ENCODE measurements around the gene SNRNP70. TPM values are rescaled to one million over a fixed set of nuclear protein-coding genes. Genes with fewer than 3 reads are reported as not detected.
A peak's percentile ranks its signal among the peaks of the same experiment; 100 is the strongest.

Gene SNRNP70
- total and polyA plus RNA-seq, 2 of the 13 experiments (the other 11 are each of a cell fraction or from before 2014, with no cell fraction given): 150 to 210 TPM

DNA sequence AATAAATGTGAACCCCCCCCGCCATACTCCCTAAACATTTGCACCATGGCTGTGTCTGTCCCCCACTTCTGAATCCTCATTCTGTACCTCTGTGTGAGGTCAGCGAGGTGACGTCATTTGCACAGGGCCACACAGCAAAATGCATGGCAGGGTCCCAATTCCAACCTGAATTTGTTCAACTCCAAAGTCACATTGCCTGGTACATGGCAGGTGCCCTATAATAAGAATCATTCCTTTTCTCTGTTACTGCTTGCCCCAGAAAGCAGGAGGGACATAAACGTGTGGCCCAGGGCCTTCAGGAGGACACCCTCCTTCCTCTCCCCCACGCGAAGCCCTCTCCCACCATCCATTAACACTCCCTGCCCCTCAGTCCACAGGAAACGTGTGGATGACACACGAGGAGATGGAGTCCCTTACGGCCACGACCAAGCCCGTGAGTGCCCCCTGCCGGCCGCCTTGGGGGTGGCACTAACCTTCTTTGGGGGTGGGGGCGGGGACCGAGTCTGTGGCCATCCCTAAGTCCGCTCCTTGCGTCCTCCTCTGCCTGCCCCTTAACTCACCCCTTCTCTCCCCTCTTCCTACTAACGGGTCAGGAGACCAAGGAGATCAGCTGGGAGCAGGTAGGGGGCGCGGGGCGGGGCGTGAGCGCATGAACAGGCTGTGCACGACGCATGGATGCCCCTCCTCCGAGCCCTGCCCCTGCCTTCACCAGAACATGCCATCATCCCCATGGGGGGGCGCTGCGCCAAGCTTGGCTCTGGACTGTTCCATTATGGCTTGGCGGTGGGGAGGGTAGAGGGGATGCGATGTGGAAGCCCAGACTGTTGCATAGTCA lies 60.5 kb downstream of the SNRNP70 start:
- Histone ChIP-seq H3K36me3 (replicated peaks in 1 of 2; ENCODE audit: control insufficient read depth in 1 of 2, insufficient read depth in 2 of 2, low read length in 2 of 2) (no peaks in the 10 kb centered on the region), H4K20me1 (ENCODE audit: insufficient read depth, low read length) (no peaks in the 10 kb centered on the region), H3K4me2 (ENCODE audit: low read depth, low read length) (peak overlapping the region; percentile 79), H3K9ac (ENCODE audit: insufficient read depth, low read depth, low read length) (peak overlapping the region; percentile 21; the same call in 1 of the 2 replicates), H3K9me3 (ENCODE audit: low read length) (no peaks in the 10 kb centered on the region), H3K27ac (ENCODE audit: extremely low read length, insufficient read depth, low read length) (no peak overlapping the region), H3K27me3 (ENCODE audit: control insufficient read depth in 1 of 2, insufficient read depth in 2 of 2, low read length in 2 of 2) (no peaks in the 10 kb centered on the region), H2AFZ (ENCODE audit: low read length) (peak overlapping the region; percentile 88), H3K79me2 (ENCODE audit: insufficient read depth, low read length) (no peaks in the 10 kb centered on the region), H3K4me3 (replicated peaks in 1 of 3; ENCODE audit: insufficient read depth in 1 of 3, low read depth in 2 of 3, low read length in 3 of 3) (peak overlapping the region in 2 of 3 experiments; percentile 16 to 45; a peak in 1 of 6 replicates), H3K4me1 (ENCODE audit: insufficient read depth, low read length) (peaks cover 42% of the 10 kb centered on the region)
- POLR2A ChIA-PET: interaction anchor here (1.0 kb wide), 1 partner anchor 9 kb away, joined by 3 read pairs; no protein-coding TSS in a partner anchor
- 47% methylated on average over 14 of the region's 30 CpGs for WGBS (ENCODE audit: low lambda C conversion rate)
- ATAC-seq (peak; percentile 14), FAIRE-seq (no peak), DNase-seq (ENCODE audit: low spot score) (peak; percentile 48)
- intact Hi-C loops (cut with micrococcal nuclease; ENCODE audit: unreplicated experiment): loop anchor here (5.0 kb wide), 1 partner anchor 48 kb away; no protein-coding TSS in a partner anchor
- CTCF ChIA-PET (ENCODE audit: low intra/inter-chr PET ratio, low total read pairs): interaction anchor here (1.2 to 1.3 kb wide), 3 partner anchors 39 to 53 kb away, joined by 4 to 11 read pairs (median 4); no protein-coding TSS in a partner anchor
- in situ Hi-C loops (cut with HindIII; ENCODE audit: extremely low pct_ligation_motif_present, low pct_unique_long_range_greater_than_20kb): no loop called here
- BruUV-seq (replicated peaks): no TSS peak
- TF ChIP-seq SIX1 (CRISPR knock-in tag; IDR thresholded peaks at IDR 0.05; ENCODE audit: borderline replicate concordance) (no peak), BCL3 (CRISPR knock-in tag; IDR thresholded peaks at IDR 0.05) (0 out of 2 replicates have a peak, but pooled peaks have one; percentile 51), HDAC1 (CRISPR knock-in tag; IDR thresholded peaks at IDR 0.05) (0 out of 2 replicates have a peak, but pooled peaks have one; percentile 16), PHB2 (IDR thresholded peaks at IDR 0.05; ENCODE audit: partially characterized antibody) (no peak), ARNT (IDR thresholded peaks at IDR 0.05) (no peak), PLSCR1 (CRISPR knock-in tag; IDR thresholded peaks at IDR 0.05; ENCODE audit: borderline replicate concordance) (no peak), SMC3 (IDR thresholded peaks at IDR 0.05; ENCODE audit: low read length) (peak; percentile 32; the same call in 1 of the 2 replicates), YY1 (IDR thresholded peaks at IDR 0.05; ENCODE audit: insufficient read depth, insufficient replicate concordance, low read depth, low read length) (peak; percentile 67), POLR2G (IDR thresholded peaks at IDR 0.05; ENCODE audit: low read depth, low read length) (no peak), HMGA1 (CRISPR knock-in tag; conservative IDR thresholded peaks at IDR 0.05) (no peak), ZNF510 (CRISPR knock-in tag; IDR thresholded peaks at IDR 0.05; ENCODE audit: low read depth) (no peak)
- TF ChIP-seq, protein P1, sequence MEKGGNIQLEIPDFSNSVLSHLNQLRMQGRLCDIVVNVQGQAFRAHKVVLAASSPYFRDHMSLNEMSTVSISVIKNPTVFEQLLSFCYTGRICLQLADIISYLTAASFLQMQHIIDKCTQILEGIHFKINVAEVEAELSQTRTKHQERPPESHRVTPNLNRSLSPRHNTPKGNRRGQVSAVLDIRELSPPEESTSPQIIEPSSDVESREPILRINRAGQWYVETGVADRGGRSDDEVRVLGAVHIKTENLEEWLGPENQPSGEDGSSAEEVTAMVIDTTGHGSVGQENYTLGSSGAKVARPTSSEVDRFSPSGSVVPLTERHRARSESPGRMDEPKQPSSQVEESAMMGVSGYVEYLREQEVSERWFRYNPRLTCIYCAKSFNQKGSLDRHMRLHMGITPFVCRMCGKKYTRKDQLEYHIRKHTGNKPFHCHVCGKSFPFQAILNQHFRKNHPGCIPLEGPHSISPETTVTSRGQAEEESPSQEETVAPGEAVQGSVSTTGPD (CRISPR knock-in tag; IDR thresholded peaks at IDR 0.05): no peak
- TF ChIP-seq, protein P2, sequence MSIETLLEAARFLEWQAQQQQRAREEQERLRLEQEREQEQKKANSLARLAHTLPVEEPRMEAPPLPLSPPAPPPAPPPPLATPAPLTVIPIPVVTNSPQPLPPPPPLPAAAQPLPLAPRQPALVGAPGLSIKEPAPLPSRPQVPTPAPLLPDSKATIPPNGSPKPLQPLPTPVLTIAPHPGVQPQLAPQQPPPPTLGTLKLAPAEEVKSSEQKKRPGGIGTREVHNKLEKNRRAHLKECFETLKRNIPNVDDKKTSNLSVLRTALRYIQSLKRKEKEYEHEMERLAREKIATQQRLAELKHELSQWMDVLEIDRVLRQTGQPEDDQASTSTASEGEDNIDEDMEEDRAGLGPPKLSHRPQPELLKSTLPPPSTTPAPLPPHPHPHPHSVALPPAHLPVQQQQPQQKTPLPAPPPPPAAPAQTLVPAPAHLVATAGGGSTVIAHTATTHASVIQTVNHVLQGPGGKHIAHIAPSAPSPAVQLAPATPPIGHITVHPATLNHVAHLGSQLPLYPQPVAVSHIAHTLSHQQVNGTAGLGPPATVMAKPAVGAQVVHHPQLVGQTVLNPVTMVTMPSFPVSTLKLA (IDR thresholded peaks at IDR 0.05): no peak
- TF ChIP-seq, protein P3, sequence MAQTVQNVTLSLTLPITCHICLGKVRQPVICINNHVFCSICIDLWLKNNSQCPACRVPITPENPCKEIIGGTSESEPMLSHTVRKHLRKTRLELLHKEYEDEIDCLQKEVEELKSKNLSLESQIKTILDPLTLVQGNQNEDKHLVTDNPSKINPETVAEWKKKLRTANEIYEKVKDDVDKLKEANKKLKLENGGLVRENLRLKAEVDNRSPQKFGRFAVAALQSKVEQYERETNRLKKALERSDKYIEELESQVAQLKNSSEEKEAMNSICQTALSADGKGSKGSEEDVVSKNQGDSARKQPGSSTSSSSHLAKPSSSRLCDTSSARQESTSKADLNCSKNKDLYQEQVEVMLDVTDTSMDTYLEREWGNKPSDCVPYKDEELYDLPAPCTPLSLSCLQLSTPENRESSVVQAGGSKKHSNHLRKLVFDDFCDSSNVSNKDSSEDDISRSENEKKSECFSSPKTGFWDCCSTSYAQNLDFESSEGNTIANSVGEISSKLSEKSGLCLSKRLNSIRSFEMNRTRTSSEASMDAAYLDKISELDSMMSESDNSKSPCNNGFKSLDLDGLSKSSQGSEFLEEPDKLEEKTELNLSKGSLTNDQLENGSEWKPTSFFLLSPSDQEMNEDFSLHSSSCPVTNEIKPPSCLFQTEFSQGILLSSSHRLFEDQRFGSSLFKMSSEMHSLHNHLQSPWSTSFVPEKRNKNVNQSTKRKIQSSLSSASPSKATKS (CRISPR knock-in tag; IDR thresholded peaks at IDR 0.05): no peak
- TF ChIP-seq, protein P4, sequence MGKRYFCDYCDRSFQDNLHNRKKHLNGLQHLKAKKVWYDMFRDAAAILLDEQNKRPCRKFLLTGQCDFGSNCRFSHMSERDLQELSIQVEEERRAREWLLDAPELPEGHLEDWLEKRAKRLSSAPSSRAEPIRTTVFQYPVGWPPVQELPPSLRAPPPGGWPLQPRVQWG (CRISPR knock-in tag; IDR thresholded peaks at IDR 0.05; ENCODE audit: borderline replicate concordance, low read depth): no peak
